ENCODE measurements around the gene PHLDA2.
"Not testable (repeated sequence)": the region's sequence is repeated elsewhere in the genome, so short reads cannot be mapped to it uniquely, and the experiment has no call there.

GRCh38 chr11:2905299-2905698, 23.9 kb downstream of the PHLDA2 start:
- TF ChIP-seq, protein P1, sequence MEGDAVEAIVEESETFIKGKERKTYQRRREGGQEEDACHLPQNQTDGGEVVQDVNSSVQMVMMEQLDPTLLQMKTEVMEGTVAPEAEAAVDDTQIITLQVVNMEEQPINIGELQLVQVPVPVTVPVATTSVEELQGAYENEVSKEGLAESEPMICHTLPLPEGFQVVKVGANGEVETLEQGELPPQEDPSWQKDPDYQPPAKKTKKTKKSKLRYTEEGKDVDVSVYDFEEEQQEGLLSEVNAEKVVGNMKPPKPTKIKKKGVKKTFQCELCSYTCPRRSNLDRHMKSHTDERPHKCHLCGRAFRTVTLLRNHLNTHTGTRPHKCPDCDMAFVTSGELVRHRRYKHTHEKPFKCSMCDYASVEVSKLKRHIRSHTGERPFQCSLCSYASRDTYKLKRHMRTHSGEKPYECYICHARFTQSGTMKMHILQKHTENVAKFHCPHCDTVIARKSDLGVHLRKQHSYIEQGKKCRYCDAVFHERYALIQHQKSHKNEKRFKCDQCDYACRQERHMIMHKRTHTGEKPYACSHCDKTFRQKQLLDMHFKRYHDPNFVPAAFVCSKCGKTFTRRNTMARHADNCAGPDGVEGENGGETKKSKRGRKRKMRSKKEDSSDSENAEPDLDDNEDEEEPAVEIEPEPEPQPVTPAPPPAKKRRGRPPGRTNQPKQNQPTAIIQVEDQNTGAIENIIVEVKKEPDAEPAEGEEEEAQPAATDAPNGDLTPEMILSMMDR (IDR thresholded peaks at IDR 0.05; ENCODE audit: low read length), result not testable (repeated sequence)
- not testable (repeated sequence) for TF ChIP-seq EZH2 (optimal IDR thresholded peaks at IDR 0.05; ENCODE audit: low read depth, low read length); EZH2phosphoT487 (IDR thresholded peaks at IDR 0.05; ENCODE audit: low read length)

All from MM.1S (cell line).